Measurements from ENCODE around the gene MOB3B.

MOB3B gene

GRCh38 chr9:27421577-27421976 is 108.0 kb downstream of the MOB3B start:
- TF ChIP-seq CTCF (IDR thresholded peaks at IDR 0.05), result no peak

- no peak for TF ChIP-seq CTCF (IDR thresholded peaks at IDR 0.05)
Measured at GRCh38 chr9:27414220-27414761, 115.3 kb downstream of the MOB3B start.

- no peak for TF ChIP-seq CTCF (IDR thresholded peaks at IDR 0.05)
Measured at GRCh38 chr9:27413511-27414219, 115.9 kb downstream of the MOB3B start.

GRCh38 chr9:27412963-27413362 is 116.7 kb downstream of the MOB3B start:
- no peak for TF ChIP-seq CTCF (IDR thresholded peaks at IDR 0.05)

GRCh38 chr9:27412081-27412480 is 117.5 kb downstream of the MOB3B start:
- TF ChIP-seq CTCF (IDR thresholded peaks at IDR 0.05), result no peak

- TF ChIP-seq CTCF (IDR thresholded peaks at IDR 0.05), result no peak
Measured at GRCh38 chr9:27408482-27408881, 121.1 kb downstream of the MOB3B start.

- TF ChIP-seq CTCF (IDR thresholded peaks at IDR 0.05), result no peak
Measured at GRCh38 chr9:27408001-27408400, 121.6 kb downstream of the MOB3B start.
